Body of pancreas (tissue), 4 donors: Measurements from ENCODE around the gene PCSK6.

Source experiments
- CTCF ChIP-seq, 7 experiments: fragments of 450-650 bp in 4 of 7; fragments of 200-600 bp in 3 of 7; sonication (generic) in 3 of 7; IDR thresholded peaks; one replicate each; pipeline ENCODE4 v1.5.1; 2016 to 2019; ENCODE audit warnings: antibody characterized with exemption in 7 of 7
- POLR2A ChIP-seq, 3 donors: fragments of 450-650 bp; IDR thresholded peaks; one replicate each; pipeline ENCODE4 v1.6.1; 2016; ENCODE audit warnings: antibody characterized with exemption in 3 of 3, mild to moderate bottlenecking in 2 of 3

DNA sequence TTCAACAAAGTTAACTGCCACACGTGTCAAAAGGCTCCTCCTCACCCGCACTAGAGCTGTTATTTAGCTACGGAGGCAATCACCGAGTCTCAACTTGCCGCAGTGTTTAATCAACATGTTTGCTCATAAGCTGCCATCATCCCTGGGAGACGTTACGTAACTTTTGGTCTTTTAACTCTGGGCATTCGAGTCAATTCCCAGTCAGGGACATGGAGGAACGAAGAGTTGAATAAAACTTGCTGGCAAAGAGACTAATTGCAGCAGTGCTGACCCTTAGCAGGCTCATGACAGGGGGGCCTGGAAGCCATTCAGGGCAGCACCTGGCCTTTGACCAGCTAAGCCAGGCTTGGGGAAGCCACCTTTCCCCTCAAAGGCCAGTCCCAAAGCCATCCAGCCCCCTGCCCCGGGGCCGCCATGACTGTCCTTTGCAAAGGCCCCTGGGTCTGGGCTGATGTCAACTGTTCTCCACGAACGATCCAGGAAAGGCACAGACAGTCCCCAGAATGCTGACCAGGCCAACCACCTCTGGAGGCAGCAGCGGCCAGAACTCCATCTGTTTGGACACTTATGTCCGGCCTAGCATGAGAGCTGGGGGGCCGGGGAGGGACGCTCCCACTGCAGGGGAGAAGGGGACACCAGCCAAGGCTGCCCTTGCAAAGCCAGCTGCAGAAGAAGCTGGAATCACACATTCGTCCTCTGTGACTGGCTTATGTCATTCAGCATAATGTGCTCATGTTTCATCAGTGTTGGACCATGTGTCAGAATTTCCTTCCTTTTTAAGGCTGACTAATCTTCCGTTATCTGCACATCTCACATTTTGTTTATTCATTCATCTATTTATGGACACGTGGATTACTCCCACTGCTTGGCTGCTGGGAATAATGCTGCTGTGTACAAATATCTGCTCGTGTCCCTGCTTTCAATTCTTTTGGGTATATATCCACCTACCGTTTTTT lies 43.7 kb downstream of the PCSK6 start:
- TF ChIP-seq POLR2A (IDR thresholded peaks at IDR 0.05) = no peak
- TF ChIP-seq CTCF (IDR thresholded peaks at IDR 0.05) = no peak
